COLO668 (cell line): ENCODE measurements around the gene RAP1GAP.
A peak's percentile ranks its signal among the peaks of the same experiment; 100 is the strongest.
"Not testable (repeated sequence)": the region's sequence is repeated elsewhere in the genome, so short reads cannot be mapped to it uniquely, and the experiment has no call there.

ENCODE experiments used
- DNase-seq: peaks from one replicate; lab custom pipeline; 2025; ENCODE audit not compliant: unreplicated experiment; lab: John Stamatoyannopoulos, UW

RAP1GAP gene

GRCh38 chr1:21647431-21648351, 21.5 kb downstream of the RAP1GAP start:
- no peak for DNase-seq

DNA sequence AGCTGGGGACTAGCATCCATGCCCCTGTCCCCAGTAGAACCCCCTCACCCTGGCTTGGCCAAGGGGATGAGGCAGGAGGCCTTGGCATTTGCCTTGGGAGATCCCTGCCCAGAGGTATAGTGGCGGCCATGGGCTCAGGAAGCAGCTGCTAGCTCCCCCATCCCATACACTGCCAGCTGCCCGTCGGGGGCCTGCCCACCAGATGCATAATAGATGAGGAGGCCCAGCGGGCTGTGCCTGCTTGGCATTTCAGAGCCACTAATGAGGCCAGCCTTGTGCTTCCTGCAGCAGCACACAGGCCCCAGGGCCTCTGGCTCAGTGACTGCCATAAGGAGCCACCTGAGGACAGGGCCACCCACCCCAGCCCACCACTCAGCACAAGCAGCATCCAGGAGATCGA, 23.6 kb downstream of the RAP1GAP start:
- DNase-seq, result peak; percentile 67

DNA sequence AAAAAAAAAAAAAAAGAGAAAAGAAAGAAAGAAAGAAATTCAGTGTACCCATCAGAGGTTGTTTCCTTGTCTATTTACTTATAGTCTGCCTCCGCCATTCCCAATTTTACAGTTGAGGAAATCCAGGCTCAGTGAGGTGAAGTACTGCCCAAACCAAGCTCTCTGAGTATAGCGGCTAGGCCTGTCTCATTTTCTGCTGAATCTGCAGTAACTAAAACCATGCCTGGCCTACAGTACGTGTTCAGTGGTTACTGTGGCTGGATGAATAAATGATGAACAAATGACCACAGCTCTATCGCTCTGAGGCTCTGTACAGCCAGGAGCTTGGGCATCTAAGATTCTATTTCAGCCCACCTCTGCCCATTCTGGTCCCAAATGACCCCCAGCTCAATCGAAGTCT, 24.3 kb downstream of the RAP1GAP start:
- DNase-seq, result no peak

- no peak for DNase-seq
Observed at GRCh38 chr1:21644348-21644747, 24.8 kb downstream of the RAP1GAP start.

GRCh38 chr1:21643624-21644023, 25.5 kb downstream of the RAP1GAP start:
- DNase-seq, result no peak

DNA sequence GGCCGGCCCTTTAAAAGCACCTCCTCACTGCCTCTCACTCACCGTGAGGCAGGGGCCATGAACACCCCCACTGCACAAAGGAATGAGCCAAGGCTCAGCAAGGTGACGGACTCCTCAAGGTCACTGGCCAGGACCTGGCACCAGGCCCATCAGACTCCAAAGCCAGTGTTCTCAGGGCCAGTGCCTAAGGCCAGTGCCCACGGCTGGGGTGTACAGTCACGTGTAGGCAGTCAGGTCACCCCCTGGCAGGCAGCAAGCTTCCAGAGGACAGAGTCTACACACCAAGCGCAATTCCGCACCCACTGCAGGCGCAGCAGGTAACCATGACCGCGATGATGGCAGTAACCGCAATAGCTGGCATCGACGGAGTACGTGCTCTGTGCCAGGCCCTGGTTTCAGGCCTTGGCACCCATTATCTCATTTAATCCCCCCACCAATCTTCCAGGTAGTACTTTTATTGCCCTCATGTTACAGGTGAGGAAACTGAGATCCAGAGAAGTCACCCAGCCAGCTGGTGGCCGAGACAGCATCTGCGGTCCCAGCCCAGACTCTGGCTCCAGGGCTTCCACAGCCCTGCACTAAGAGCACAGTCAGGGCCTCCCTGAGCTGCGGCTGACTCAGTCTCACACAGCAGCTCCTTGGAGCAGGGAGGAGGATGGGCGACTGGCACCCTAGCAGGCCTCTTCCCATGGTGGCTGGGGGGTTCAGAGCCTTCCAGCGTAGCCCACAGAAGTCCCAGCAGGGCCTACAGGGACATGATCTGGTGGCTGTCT, 27.0 kb downstream of the RAP1GAP start:
- DNase-seq, result no peak

- no peak for DNase-seq
Observed at GRCh38 chr1:21641537-21641936, 27.6 kb downstream of the RAP1GAP start.

- no peak for DNase-seq
Observed at GRCh38 chr1:21641076-21641475, 28.1 kb downstream of the RAP1GAP start.

DNA sequence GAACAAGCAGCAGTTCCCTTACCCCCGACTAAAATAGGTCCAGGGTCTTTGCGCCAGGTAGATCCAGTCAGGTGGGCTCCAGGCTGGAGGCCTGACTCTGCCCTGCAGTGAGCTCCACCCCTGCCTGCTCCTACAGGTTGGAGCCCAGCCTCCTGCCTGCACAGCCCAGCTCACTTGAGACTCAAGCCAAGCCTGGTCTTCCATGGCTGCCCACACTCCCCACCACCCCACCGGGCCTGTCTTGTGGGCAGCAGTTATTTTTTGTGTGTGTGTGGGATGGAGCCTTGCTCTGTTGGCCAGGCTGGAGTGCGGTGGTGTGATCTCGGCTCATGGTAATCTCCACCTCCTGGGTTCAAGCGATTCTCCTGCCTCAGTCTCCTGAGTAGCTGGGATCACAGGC, 28.5 kb downstream of the RAP1GAP start:
- DNase-seq, result no peak

GRCh38 chr1:21639594-21640041, 29.5 kb downstream of the RAP1GAP start:
- no peak for DNase-seq

DNA sequence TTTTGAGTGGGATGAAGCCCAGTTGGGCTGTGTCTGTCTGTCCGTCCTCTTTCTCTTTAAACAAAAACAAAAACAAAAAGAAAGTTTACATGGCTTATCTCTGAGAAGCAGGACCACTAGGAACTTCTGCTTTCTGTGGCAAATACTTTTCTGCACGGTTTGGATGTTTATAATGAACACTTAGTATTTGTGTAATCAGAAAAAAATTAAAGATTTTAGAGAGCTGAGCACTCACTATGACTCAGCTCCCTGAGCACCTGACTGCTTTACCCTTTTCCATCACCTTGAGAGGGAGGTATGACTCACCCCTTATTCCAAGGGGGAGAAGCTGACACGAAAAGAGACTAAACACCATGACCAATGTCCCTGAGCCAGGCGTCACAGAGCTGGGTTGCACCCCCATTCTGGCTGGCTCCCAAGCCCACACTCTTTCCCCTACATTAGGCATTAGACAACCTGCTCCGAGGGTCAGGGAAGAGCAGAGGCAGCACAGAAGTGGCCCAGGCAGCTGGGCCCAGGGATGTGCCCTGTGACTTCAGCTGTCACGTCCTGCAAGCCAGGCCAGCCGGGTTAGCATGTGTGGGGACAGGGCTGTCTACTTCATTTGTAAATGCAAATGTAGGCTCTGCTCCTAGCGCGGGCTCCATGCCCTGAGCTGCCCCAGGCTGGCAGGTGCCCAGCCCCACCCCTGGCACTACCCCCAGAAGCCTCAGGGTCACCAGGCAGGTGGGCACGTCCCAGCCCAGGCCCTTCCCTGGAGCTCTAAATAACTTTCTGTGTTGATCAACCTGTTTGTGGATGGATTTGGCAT, 30.4 kb downstream of the RAP1GAP start:
- DNase-seq, result peak; percentile 65

DNA sequence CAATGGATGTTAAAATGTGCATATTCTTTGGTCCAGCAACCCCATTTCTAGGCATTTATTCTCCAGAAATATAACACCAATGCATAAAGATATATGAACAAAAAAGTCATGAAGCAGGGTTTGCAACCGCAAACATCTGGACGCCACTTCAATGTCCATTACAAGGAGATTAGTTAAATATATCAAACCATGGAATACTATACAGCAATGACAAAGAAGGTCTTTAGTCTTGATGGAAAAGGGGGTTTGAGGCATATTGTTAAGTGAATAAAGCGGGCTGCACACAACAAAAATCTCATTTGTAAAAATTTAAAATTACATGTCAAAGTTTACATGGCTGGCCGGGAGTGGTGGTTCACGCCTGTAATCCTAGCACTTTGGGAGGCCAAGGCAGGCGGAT, 31.6 kb downstream of the RAP1GAP start:
- DNase-seq, result no peak

DNA sequence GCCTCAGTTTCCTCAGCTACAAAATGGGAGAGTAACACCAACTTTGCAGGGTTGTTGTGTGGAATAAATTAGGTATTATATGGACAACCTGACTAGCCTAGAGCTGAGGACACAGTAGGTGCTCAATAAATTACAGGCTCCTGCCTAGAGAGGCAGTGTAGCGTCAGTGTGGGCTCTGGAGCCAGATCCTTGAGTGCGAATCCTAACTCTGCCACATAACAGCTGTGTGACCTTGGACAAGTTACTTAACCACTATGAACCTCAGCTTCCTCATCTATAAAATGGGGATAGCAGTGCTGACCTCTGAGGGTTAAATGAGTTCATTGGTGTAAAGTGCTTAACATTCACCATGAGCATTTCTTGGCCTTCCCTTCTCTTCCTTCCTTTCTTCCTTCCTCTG, 33.1 kb downstream of the RAP1GAP start:
- no peak for DNase-seq

GRCh38 chr1:21634806-21635535, 34.2 kb downstream of the RAP1GAP start:
- DNase-seq, result no peak

GRCh38 chr1:21633992-21634805, 35.0 kb downstream of the RAP1GAP start:
- DNase-seq, result peak; percentile 65

DNA sequence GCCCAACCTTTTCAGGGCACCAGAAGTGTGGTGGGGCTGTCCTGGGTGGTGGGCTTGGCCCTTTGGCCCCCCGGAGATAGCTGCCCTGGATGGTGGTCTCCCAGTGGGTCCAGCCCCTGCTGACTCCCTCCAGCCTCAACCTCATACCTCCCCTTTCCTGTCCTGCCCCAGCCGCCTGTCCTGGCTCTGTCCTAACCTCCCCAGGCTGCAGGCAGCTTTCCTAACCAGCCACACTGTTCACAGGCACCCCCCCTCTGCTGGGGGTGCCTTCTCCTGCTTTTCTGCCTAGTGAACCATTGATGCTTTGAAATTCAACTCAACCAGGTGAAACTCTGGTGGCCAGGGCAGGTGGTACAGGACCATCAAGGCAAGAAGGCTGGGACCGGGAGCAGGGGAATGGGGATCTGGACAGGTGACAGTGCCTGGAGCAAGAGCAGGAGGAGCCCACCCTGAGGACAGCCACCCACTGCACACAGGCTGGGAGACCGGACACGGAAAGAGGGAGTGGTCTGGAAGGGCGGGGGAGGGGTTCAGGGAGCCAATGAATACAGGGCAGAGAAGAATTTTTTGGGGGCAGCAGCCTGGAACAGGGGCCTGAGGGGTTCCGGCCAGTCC, 35.9 kb downstream of the RAP1GAP start:
- no peak for DNase-seq

GRCh38 chr1:21631944-21632887, 36.9 kb downstream of the RAP1GAP start:
- peak; percentile 67 for DNase-seq

GRCh38 chr1:21631590-21631943, 37.6 kb downstream of the RAP1GAP start:
- not testable (repeated sequence) for DNase-seq
